Liver (tissue), 9 donors: Measurements from ENCODE around the gene PSEN1. TPM values are rescaled to one million over a fixed set of nuclear protein-coding genes. Genes with fewer than 3 reads are reported as not detected.

Source experiments
- DNase-seq: peaks from one replicate; pipeline ENCODE4 v3.0.0-alpha.2; 2017; ENCODE audit warnings: low spot score
- H3K27ac ChIP-seq, 2 donors: one replicate each; pipeline ENCODE4 v1.7.0; 2013; ENCODE audit warnings: inconsistent platforms in 2 of 2, low read length in 2 of 2, control low read depth in 1 of 2, low read depth in 1 of 2, mild to moderate bottlenecking in 1 of 2
- H3K27me3 ChIP-seq, 4 donors: one replicate each; pipeline versions ENCODE4 v1.6.1 to v1.7.0; 2013; ENCODE audit warnings: low read length in 3 of 4, inconsistent platforms in 1 of 4, mild to moderate bottlenecking in 1 of 4, moderate library complexity in 1 of 4; ENCODE audit not compliant: control insufficient read depth in 4 of 4, insufficient read depth in 4 of 4
- H3K36me3 ChIP-seq, 4 donors: one replicate each; pipeline versions ENCODE4 v1.6.1 to v1.7.0; 2013; ENCODE audit warnings: low read length in 3 of 4, mild to moderate bottlenecking in 3 of 4, low read depth in 1 of 4, moderate library complexity in 1 of 4; ENCODE audit not compliant: control insufficient read depth in 4 of 4, insufficient read depth in 3 of 4
- H3K4me1 ChIP-seq, 4 donors: one replicate each; pipeline versions ENCODE4 v1.6.1 to v1.7.0; 2013; ENCODE audit warnings: low read length in 3 of 4, mild to moderate bottlenecking in 3 of 4, moderate library complexity in 1 of 4; ENCODE audit not compliant: control insufficient read depth in 4 of 4, insufficient read depth in 4 of 4
- H3K4me3 ChIP-seq, 3 donors: one replicate each; pipeline versions ENCODE4 v1.6.1 to v1.7.0; 2013; ENCODE audit warnings: low read length in 3 of 3, control low read depth in 1 of 3, low read depth in 1 of 3, mild to moderate bottlenecking in 1 of 3
- H3K9ac ChIP-seq, 2 donors: one replicate each; pipeline ENCODE4 v1.7.0; 2013; ENCODE audit warnings: low read length in 2 of 2, mild to moderate bottlenecking in 2 of 2, moderate library complexity in 2 of 2, control low read depth in 1 of 2, low read depth in 1 of 2
- H3K9me3 ChIP-seq, 4 donors: one replicate each; pipeline versions ENCODE4 v1.6.1 to v1.7.0; 2013; ENCODE audit warnings: low read length in 3 of 4; ENCODE audit not compliant: control insufficient read depth in 4 of 4
- EGR1 ChIP-seq, 2 donors: IDR thresholded peaks; 2 replicates each; pipeline ENCODE4 v1.6.1; 2016 to 2018; ENCODE audit warnings: antibody characterized with exemption in 2 of 2, low read depth in 2 of 2
- FOXA1 ChIP-seq: IDR thresholded peaks from 2 replicates; pipeline ENCODE4 v1.6.1; 2016; ENCODE audit warnings: antibody characterized with exemption
- FOXA2 ChIP-seq: IDR thresholded peaks from 2 replicates; pipeline ENCODE4 v1.6.1; 2016; ENCODE audit warnings: antibody characterized with exemption
- GABPA ChIP-seq, 2 donors: IDR thresholded peaks in 1 of 2; conservative IDR thresholded peaks in 1 of 2; 2 replicates each; pipeline ENCODE4 v1.6.1; 2016; ENCODE audit warnings: antibody characterized with exemption in 2 of 2, mild to moderate bottlenecking in 1 of 2, moderate library complexity in 1 of 2
- HNF4A ChIP-seq, 2 donors: conservative IDR thresholded peaks; 2 replicates each; pipeline ENCODE4 v1.6.1; 2016; ENCODE audit warnings: antibody characterized with exemption in 2 of 2, mild to moderate bottlenecking in 2 of 2
- HNF4G ChIP-seq: IDR thresholded peaks from 2 replicates; pipeline ENCODE4 v1.6.1; 2016; ENCODE audit warnings: antibody characterized with exemption
- JUND ChIP-seq, 2 donors: IDR thresholded peaks; 2 replicates each; pipeline ENCODE4 v1.6.1; 2016; ENCODE audit warnings: antibody characterized with exemption in 2 of 2
- NR2F2 ChIP-seq: IDR thresholded peaks from 2 replicates; pipeline ENCODE4 v1.6.1; 2016; ENCODE audit warnings: antibody characterized with exemption
- RAD21 ChIP-seq, 2 donors: IDR thresholded peaks; 2 replicates each; pipeline ENCODE4 v1.6.1; 2016; ENCODE audit warnings: antibody characterized with exemption in 2 of 2, mild to moderate bottlenecking in 2 of 2
- RXRA ChIP-seq, 2 donors: IDR thresholded peaks; 2 replicates each; pipeline ENCODE4 v1.6.1; 2017 to 2018; ENCODE audit warnings: antibody characterized with exemption in 2 of 2, mild to moderate bottlenecking in 1 of 2
- SP1 ChIP-seq: IDR thresholded peaks from 2 replicates; pipeline ENCODE4 v1.6.1; 2018; ENCODE audit warnings: antibody characterized with exemption, mild to moderate bottlenecking
- TAF1 ChIP-seq: conservative IDR thresholded peaks from 2 replicates; pipeline ENCODE4 v1.6.1; 2016; ENCODE audit warnings: antibody characterized with exemption, mild to moderate bottlenecking
- YY1 ChIP-seq: IDR thresholded peaks from 2 replicates; pipeline ENCODE4 v1.6.1; 2016; ENCODE audit warnings: antibody characterized with exemption, mild to moderate bottlenecking
- WGBS: extraction: QIAGEN DNeasy Blood & Tissue Kit; methylation state at CpG from one replicate; pipeline ENCODE4 v1.1.7; 2013; 5-methylcytosine and 5-hydroxymethylcytosine counted together
- polyA plus RNA-seq, 2 donors: library from polyadenylated mRNA; stranded (reverse) in 1 of 2; unstranded in 1 of 2; fragments of 200-250 nt in 1 of 2; fragments of >200 nt in 1 of 2; fragmentation: Nextera tagmentation in 1 of 2; extraction: Ambion mirVana in 1 of 2; gene quantifications; one replicate each; pipeline versions ENCODE4 v1.2.1 to v1.2.3, GENCODE V29; 2013 to 2015
- total RNA-seq, 2 donors: library from RNA; depleted of rRNA; stranded (reverse); fragments of >200 nt; gene quantifications; one replicate each; pipeline ENCODE4 v1.2.3, GENCODE V29; 2014
- TF ChIP-seq, protein P1 (sequence below): IDR thresholded peaks from 2 replicates; pipeline ENCODE4 v1.6.1; 2016; ENCODE audit warnings: antibody characterized with exemption
- TF ChIP-seq, protein P2 (sequence below): IDR thresholded peaks from 2 replicates; pipeline ENCODE4 v1.6.1; 2016; ENCODE audit warnings: antibody characterized with exemption
- TF ChIP-seq, protein P3 (sequence below): IDR thresholded peaks from 2 replicates; pipeline ENCODE4 v1.6.1; 2016; ENCODE audit warnings: antibody characterized with exemption, mild to moderate bottlenecking
- TF ChIP-seq, protein P4 (sequence below): IDR thresholded peaks from 2 replicates; pipeline ENCODE4 v1.6.1; 2016; ENCODE audit warnings: antibody characterized with exemption
- TF ChIP-seq, protein P5 (sequence below): fragments of 150-350 bp; IDR thresholded peaks from 2 replicates; pipeline ENCODE4 v1.5.1; 2017; ENCODE audit warnings: improper control_type of control experiment, low read depth, low read length; ENCODE audit not compliant: missing input control
- donor health status: healthy.
- donor health status: healthy.
- donor health status: healthy.
- donor health status: healthy.
- donor health status: healthy.

Gene PSEN1
- total and polyA plus RNA-seq, 4 donors, result 10.4 to 36.2 (median 19.9) TPM

DNA sequence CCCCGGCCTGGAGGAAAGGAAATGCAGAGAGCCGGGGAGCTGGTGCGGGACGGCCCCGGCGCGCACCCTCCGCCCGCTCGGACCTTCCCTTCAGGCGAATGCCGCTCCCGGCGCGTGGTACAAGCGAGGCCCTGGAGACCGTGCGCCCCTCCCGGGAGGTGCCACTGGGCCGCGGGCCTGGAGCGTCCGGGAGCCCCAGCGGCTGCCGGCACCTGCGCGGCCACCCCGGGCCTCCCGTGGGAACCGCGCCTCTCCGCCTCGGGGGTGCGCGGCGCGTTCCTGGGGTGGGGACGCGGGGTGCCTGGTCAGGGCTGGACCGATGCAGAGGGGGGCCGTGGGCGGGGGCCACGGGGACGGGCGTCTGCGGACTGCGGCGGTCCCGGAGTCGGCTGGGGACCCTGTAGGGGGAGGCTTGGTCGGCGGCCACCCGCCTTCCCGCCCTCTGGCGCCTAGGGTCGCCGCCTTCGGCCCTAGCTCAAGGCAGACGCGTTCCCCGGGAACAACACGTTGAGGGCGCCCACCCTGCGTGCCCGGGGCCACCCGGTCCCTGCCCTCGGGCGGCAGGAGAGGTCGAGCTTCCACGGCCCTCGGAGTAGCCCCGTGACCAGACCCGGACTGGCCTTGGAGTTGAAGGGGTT lies 101.6 kb downstream of the PSEN1 start (continued):
- TF ChIP-seq, protein P1, sequence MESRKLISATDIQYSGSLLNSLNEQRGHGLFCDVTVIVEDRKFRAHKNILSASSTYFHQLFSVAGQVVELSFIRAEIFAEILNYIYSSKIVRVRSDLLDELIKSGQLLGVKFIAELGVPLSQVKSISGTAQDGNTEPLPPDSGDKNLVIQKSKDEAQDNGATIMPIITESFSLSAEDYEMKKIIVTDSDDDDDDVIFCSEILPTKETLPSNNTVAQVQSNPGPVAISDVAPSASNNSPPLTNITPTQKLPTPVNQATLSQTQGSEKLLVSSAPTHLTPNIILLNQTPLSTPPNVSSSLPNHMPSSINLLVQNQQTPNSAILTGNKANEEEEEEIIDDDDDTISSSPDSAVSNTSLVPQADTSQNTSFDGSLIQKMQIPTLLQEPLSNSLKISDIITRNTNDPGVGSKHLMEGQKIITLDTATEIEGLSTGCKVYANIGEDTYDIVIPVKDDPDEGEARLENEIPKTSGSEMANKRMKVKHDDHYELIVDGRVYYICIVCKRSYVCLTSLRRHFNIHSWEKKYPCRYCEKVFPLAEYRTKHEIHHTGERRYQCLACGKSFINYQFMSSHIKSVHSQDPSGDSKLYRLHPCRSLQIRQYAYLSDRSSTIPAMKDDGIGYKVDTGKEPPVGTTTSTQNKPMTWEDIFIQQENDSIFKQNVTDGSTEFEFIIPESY, result no peak
- TF ChIP-seq NR2F2, result no peak
- TF ChIP-seq JUND (IDR thresholded peaks at IDR 0.05), result no peak
- TF ChIP-seq HNF4G, result no peak
- no peak for TF ChIP-seq RAD21 (IDR thresholded peaks at IDR 0.05)
- TF ChIP-seq SP1, result no peak
- TF ChIP-seq EGR1 (IDR thresholded peaks at IDR 0.05; ENCODE audit: low read depth in 2 of 2), result no peak
- TF ChIP-seq FOXA1, result no peak
- TF ChIP-seq GABPA (IDR thresholded peaks at IDR 0.05 in 1 of 2, conservative IDR thresholded peaks at IDR 0.05 in 1 of 2), result no peak

DNA sequence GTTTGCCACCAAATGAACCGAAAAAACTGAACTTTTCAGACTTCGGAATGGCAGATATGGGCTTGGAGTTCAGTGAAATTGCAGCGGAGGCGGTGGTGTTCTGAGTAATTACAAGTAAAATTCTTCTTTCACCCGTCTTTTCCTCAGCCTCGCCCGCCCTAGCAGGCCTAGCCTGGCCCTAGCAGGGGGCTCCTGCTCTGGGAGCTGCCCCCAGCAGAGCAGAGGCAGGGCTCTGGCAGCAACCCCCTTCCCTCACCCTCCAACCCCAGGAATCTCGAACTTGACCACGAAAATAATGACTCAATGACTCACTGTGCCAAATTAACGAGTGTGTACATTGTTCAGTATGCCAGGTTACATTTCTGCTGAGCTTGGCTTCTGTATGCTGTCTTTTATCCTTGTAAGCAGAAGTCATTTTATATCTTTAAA lies 102.1 kb downstream of the PSEN1 start:
- 42% methylated on average over 10 of the region's 10 CpGs for WGBS
- peak overlapping the region in 1 of 3 donors; percentile 55 for H3K4me3 ChIP-seq
- H3K9ac ChIP-seq, result no peak overlapping the region
- no peak for DNase-seq
- H3K27ac ChIP-seq, result no peak overlapping the region
- no peaks in the 10 kb centered on the region for H3K36me3 ChIP-seq
- no peaks in the 10 kb centered on the region for H3K9me3 ChIP-seq
- TF ChIP-seq SP1 (no peak), EGR1 (IDR thresholded peaks at IDR 0.05; ENCODE audit: low read depth in 2 of 2) (no peak), FOXA2 (no peak), HNF4G (no peak), RXRA (IDR thresholded peaks at IDR 0.05) (no peak), RAD21 (IDR thresholded peaks at IDR 0.05) (no peak), YY1 (no peak), TAF1 (no peak), GABPA (IDR thresholded peaks at IDR 0.05 in 1 of 2, conservative IDR thresholded peaks at IDR 0.05 in 1 of 2) (no peak), JUND (IDR thresholded peaks at IDR 0.05) (no peak), NR2F2 (no peak), FOXA1 (no peak), HNF4A (conservative IDR thresholded peaks at IDR 0.05) (no peak)
- TF ChIP-seq, protein P1, result no peak
- TF ChIP-seq, protein P2, sequence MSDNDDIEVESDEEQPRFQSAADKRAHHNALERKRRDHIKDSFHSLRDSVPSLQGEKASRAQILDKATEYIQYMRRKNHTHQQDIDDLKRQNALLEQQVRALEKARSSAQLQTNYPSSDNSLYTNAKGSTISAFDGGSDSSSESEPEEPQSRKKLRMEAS, result no peak
- TF ChIP-seq, protein P3, sequence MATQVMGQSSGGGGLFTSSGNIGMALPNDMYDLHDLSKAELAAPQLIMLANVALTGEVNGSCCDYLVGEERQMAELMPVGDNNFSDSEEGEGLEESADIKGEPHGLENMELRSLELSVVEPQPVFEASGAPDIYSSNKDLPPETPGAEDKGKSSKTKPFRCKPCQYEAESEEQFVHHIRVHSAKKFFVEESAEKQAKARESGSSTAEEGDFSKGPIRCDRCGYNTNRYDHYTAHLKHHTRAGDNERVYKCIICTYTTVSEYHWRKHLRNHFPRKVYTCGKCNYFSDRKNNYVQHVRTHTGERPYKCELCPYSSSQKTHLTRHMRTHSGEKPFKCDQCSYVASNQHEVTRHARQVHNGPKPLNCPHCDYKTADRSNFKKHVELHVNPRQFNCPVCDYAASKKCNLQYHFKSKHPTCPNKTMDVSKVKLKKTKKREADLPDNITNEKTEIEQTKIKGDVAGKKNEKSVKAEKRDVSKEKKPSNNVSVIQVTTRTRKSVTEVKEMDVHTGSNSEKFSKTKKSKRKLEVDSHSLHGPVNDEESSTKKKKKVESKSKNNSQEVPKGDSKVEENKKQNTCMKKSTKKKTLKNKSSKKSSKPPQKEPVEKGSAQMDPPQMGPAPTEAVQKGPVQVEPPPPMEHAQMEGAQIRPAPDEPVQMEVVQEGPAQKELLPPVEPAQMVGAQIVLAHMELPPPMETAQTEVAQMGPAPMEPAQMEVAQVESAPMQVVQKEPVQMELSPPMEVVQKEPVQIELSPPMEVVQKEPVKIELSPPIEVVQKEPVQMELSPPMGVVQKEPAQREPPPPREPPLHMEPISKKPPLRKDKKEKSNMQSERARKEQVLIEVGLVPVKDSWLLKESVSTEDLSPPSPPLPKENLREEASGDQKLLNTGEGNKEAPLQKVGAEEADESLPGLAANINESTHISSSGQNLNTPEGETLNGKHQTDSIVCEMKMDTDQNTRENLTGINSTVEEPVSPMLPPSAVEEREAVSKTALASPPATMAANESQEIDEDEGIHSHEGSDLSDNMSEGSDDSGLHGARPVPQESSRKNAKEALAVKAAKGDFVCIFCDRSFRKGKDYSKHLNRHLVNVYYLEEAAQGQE, result no peak
- TF ChIP-seq, protein P4, sequence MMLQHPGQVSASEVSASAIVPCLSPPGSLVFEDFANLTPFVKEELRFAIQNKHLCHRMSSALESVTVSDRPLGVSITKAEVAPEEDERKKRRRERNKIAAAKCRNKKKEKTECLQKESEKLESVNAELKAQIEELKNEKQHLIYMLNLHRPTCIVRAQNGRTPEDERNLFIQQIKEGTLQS, result no peak
- TF ChIP-seq, protein P5, sequence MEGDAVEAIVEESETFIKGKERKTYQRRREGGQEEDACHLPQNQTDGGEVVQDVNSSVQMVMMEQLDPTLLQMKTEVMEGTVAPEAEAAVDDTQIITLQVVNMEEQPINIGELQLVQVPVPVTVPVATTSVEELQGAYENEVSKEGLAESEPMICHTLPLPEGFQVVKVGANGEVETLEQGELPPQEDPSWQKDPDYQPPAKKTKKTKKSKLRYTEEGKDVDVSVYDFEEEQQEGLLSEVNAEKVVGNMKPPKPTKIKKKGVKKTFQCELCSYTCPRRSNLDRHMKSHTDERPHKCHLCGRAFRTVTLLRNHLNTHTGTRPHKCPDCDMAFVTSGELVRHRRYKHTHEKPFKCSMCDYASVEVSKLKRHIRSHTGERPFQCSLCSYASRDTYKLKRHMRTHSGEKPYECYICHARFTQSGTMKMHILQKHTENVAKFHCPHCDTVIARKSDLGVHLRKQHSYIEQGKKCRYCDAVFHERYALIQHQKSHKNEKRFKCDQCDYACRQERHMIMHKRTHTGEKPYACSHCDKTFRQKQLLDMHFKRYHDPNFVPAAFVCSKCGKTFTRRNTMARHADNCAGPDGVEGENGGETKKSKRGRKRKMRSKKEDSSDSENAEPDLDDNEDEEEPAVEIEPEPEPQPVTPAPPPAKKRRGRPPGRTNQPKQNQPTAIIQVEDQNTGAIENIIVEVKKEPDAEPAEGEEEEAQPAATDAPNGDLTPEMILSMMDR, result no peak
- H3K4me1 ChIP-seq, result peaks cover 5 to 34% (median 19%) of the 10 kb centered on the region in 4 donors
- H3K27me3 ChIP-seq, result peaks cover 0 to 6% (median 2%) of the 10 kb centered on the region in 4 donors
